NT2/D1 (cell line): ENCODE measurements around the gene MEGF6.

Experiments
- SUZ12 ChIP-seq: IDR thresholded peaks from 2 replicates; pipeline ENCODE4 v1.6.1; 2011; ENCODE audit not compliant: insufficient read length, insufficient read depth; ENCODE audit errors: extremely low read depth
- YY1 ChIP-seq: IDR thresholded peaks from 2 replicates; pipeline ENCODE4 v1.6.1; 2011; ENCODE audit not compliant: insufficient read length, insufficient read depth
- ZNF274 ChIP-seq: IDR thresholded peaks from 2 replicates; pipeline ENCODE4 v1.6.1; 2011; ENCODE audit warnings: mild to moderate bottlenecking, low read depth, low read length

DNA sequence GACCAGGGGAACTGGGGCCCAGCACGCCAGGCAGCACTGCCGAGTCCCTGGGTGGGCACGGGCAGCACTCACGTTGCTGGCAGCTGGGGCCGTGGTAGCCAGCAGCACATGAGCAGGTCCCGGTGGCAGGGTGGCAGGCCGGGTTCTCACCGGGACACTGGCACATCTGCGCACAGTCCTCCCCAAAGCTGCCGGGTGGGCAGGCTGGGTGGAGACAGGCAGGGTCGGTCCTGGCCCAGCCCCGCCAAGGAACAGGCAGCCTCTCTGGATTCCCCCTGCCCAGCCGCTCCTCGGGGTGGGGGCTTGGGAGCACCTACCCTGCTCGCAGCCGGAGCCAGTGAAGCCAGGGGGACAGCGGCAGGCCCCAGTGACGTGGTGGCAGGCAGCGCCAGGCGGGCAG, 114.4 kb downstream of the MEGF6 start:
- TF ChIP-seq SUZ12 = no peak
- TF ChIP-seq YY1 = no peak
- no peak for TF ChIP-seq ZNF274
